Measurements from ENCODE around the gene MAD1L1.

DNA sequence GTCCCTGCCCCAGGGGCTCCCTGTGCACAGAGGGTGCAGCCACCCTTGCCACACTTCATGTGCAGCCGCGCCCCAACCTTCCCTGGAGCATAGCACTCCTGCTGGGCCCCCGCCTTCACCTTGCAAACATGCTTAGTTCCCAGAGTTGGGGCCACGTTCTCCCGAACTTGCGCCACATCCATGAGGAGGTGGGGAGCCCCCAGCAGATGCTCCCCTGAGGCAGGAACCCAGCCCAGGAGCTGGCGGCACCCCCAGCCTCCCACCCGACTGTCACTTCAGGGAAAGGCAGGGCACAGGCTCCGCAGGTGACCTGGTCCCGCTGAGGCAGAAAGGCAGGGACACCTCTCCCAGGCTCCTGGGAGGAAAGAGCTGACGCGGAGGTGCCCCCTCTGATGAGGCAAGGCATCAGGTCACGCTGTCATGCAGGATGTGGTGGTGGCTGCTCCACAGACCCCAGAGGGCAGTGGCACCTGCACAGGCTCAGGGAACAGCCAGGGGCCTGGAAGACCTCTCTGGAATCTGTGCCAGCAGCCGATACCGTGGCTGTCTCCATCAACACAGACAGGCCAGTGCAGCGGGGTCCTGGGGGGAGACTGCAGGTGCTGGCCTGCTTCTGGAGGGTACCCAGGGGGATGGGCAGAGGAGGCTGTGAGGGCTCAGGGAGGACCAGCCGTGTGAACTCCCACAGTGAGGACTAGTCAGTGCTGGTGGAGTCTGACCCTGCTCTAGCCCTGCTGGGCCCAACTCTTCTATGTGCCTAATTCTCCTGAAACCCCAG lies 221.3 kb downstream of the MAD1L1 start:
- TF ChIP-seq, protein P1, sequence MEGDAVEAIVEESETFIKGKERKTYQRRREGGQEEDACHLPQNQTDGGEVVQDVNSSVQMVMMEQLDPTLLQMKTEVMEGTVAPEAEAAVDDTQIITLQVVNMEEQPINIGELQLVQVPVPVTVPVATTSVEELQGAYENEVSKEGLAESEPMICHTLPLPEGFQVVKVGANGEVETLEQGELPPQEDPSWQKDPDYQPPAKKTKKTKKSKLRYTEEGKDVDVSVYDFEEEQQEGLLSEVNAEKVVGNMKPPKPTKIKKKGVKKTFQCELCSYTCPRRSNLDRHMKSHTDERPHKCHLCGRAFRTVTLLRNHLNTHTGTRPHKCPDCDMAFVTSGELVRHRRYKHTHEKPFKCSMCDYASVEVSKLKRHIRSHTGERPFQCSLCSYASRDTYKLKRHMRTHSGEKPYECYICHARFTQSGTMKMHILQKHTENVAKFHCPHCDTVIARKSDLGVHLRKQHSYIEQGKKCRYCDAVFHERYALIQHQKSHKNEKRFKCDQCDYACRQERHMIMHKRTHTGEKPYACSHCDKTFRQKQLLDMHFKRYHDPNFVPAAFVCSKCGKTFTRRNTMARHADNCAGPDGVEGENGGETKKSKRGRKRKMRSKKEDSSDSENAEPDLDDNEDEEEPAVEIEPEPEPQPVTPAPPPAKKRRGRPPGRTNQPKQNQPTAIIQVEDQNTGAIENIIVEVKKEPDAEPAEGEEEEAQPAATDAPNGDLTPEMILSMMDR (IDR thresholded peaks at IDR 0.05 in 8 of 11, conservative IDR thresholded peaks at IDR 0.05 in 3 of 11) = no peak
- no peak for TF ChIP-seq POLR2A (IDR thresholded peaks at IDR 0.05)
